Mucosa of rectum (tissue), 2 donors: Measurements from ENCODE around the gene NR3C1.

Experiments
- H3K27ac ChIP-seq, 2 donors: one replicate each; pipeline ENCODE4 v1.7.0; 2013; ENCODE audit warnings: inconsistent platforms in 2 of 2, low read depth in 2 of 2, low read length in 2 of 2
- H3K27me3 ChIP-seq, 2 donors: one replicate each; pipeline ENCODE4 v1.7.0; 2013; ENCODE audit warnings: low read length in 2 of 2; ENCODE audit not compliant: control insufficient read depth in 2 of 2, insufficient read depth in 2 of 2
- H3K36me3 ChIP-seq, 2 donors: one replicate each; pipeline ENCODE4 v1.7.0; 2013; ENCODE audit warnings: low read length in 2 of 2; ENCODE audit not compliant: control insufficient read depth in 2 of 2, insufficient read depth in 2 of 2
- H3K4me1 ChIP-seq, 2 donors: one replicate each; pipeline ENCODE4 v1.7.0; 2013; ENCODE audit warnings: low read length in 2 of 2, mild to moderate bottlenecking in 1 of 2; ENCODE audit not compliant: control insufficient read depth in 2 of 2, insufficient read depth in 2 of 2
- H3K4me3 ChIP-seq, 2 donors: one replicate each; pipeline ENCODE4 v1.7.0; 2013; ENCODE audit warnings: low read length in 2 of 2
- H3K9ac ChIP-seq, 2 donors: one replicate each; pipeline ENCODE4 v1.7.0; 2013; ENCODE audit warnings: low read length in 2 of 2, low read depth in 1 of 2, mild to moderate bottlenecking in 1 of 2
- H3K9me3 ChIP-seq, 2 donors: one replicate each; pipeline ENCODE4 v1.7.0; 2013; ENCODE audit warnings: low read length in 2 of 2; ENCODE audit not compliant: control insufficient read depth in 2 of 2
- donor health status: healthy.
- donor health status: Normal muscosa, but diverticular disease.

The NR3C1 gene

DNA sequence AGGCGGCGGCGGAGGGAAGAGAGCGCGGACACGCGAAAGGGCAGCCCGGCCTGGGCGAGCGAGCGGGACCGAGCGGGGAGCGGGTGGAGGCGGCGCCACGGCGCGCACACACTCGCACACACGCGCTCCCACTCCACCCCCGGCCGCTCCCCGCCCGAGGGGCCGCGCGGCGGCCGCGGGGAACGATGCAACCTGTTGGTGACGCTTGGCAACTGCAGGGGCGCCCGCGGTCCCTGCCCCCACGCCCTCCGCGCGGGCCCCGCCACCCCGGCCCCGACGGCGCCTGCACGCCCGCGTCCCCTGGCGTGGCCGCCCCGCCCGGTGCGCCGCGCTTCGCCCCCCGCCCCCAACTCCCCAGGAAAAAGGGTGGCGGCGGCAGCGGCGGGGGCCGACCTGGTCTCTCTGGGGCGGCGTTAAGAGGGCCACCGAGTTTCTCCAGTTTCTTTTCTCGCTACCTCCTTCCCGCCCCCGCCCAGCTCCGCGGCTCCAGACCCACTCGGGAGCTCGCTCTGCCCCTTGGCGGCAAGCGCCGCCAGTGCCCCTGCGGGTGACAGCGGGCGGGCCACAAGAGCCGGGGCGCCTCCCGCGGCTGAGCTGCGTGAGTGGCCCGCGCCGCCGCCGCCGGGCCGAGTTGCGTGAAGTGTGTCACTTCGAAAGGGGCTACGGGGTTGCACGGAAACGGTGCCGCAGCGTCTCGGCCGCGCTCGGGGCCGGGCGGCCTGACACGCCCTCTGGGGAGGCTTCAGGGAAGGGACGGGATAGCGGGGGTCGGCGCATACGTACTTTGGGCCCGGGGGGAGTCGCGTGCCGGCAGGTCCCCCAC lies at the start of gene NR3C1:
Gene NR3C1 (minus strand): TSS at position 94 of the 823 bp plus-strand sequence. CDS start 2,847 bp downstream, outside the sequence.
- H3K27ac ChIP-seq: peak within 1 kb of the TSS; percentile 95 to 98
- H3K4me1 ChIP-seq: peaks cover 8 to 12% of the 10 kb centered on the region in 2 donors
- H3K36me3 ChIP-seq: peaks cover 6 to 8% of the 10 kb centered on the region in 2 donors
- no peaks in the 10 kb centered on the region for H3K9me3 ChIP-seq
- H3K9ac ChIP-seq: peak within 1 kb of the TSS; percentile 84 to 89
- peaks cover 0 to 4% of the 10 kb centered on the region in 2 donors for H3K27me3 ChIP-seq
- H3K4me3 ChIP-seq: peak within 1 kb of the TSS; percentile 91 to 94

- no peaks in the 10 kb centered on the region for H3K4me1 ChIP-seq
- H3K9me3 ChIP-seq: no peaks in the 10 kb centered on the region
Observed at GRCh38 chr5:143449772-143450171, 46.3 kb upstream of the NR3C1 start.

DNA sequence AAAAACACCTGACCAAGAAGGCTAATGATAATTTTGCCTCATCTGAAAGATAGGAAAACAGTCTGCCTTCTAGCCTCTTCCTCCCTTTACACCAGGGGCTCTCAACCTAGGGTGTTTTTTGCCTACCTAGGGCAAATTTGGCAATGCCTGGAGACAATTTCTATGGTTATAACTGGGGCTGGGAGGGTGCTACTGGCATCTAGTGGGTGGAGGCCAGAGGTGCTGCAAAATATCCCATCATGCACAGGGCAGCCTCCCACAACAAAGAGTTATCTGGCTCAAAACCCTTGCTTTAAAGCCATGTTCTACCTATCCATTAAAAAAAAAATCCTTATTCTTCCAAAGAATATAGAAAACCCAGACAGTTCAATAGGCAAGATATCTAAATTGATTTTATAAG lies 45.0 kb upstream of the NR3C1 start:
- no peaks in the 10 kb centered on the region for H3K4me1 ChIP-seq
- H3K27ac ChIP-seq: no peak overlapping the region
- no peaks in the 10 kb centered on the region for H3K9me3 ChIP-seq
- no peak overlapping the region for H3K4me3 ChIP-seq
- no peak overlapping the region for H3K9ac ChIP-seq
- no peaks in the 10 kb centered on the region for H3K36me3 ChIP-seq
- H3K27me3 ChIP-seq: no peaks in the 10 kb centered on the region

More at GRCh38 chr5:143449772-143450171, 46.3 kb upstream of the NR3C1 start:
- no peak overlapping the region for H3K27ac ChIP-seq
- H3K9ac ChIP-seq: no peak overlapping the region
- no peaks in the 10 kb centered on the region for H3K36me3 ChIP-seq
- no peaks in the 10 kb centered on the region for H3K27me3 ChIP-seq
- no peak overlapping the region for H3K4me3 ChIP-seq

DNA sequence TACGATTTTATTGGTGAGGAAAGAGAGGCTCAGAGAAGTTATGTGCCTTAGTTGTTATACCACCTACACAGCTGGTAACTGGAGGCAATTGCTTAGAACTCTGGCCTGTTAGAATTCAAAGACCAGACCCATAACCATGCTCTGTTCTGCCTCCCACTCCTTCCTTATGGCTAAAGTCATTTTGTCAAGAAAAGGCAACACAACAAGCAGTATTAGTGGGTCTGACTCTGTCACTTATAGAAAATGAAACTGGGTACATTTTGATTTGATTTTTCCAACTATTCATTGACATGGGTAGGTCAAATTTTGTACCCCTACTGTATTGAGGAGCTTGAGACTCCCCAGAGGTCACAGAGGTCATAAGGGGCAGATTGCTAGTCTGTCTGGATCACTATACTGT lies 44.5 kb upstream of the NR3C1 start:
- no peaks in the 10 kb centered on the region for H3K9me3 ChIP-seq
- no peak overlapping the region for H3K4me3 ChIP-seq
- no peaks in the 10 kb centered on the region for H3K4me1 ChIP-seq
- no peaks in the 10 kb centered on the region for H3K27me3 ChIP-seq
- no peak overlapping the region for H3K27ac ChIP-seq
- no peaks in the 10 kb centered on the region for H3K36me3 ChIP-seq
- H3K9ac ChIP-seq: no peak overlapping the region

DNA sequence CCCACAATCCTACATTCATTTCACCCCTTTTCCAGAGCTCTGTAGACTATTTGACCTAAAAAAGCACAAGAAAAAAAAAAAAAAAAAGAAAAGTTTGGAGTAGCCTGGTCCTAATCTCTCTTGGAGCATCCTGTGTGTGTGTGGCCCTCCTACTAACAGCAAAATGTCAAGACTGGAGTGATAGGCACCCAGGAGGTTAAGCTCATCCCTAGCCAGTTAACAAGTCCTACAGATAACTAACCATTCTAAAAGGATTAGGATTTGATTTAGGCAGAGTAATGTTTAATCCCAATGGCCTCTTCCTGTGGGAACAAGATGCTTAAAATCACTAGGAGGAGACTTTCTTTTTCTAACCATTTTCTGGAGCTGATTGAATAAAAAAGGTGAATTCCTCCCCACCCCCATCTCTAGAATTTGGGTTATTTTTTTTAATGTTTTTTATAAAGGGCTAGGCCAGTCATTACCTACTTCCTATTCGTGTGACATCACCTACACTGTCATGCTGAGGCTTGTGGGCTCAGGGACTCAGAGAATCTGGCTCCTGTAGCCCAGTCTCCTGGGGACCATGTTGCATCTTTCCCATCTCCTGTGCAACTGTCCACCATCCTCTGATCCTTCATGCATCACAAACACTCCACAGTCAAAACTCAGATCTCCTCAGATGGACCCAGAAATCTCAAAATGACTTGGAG lies 43.2 kb upstream of the NR3C1 start:
- H3K9ac ChIP-seq: no peak overlapping the region
- H3K27ac ChIP-seq: no peak overlapping the region
- no peaks in the 10 kb centered on the region for H3K36me3 ChIP-seq
- no peaks in the 10 kb centered on the region for H3K4me1 ChIP-seq
- no peaks in the 10 kb centered on the region for H3K27me3 ChIP-seq
- no peak overlapping the region for H3K4me3 ChIP-seq
- no peaks in the 10 kb centered on the region for H3K9me3 ChIP-seq

- Histone ChIP-seq H3K9ac (no peak overlapping the region), H3K9me3 (no peaks in the 10 kb centered on the region), H3K27me3 (no peaks in the 10 kb centered on the region), H3K36me3 (no peaks in the 10 kb centered on the region), H3K4me1 (no peaks in the 10 kb centered on the region), H3K4me3 (no peak overlapping the region), H3K27ac (no peak overlapping the region)
Observed at GRCh38 chr5:143445776-143446175, 42.3 kb upstream of the NR3C1 start.

DNA sequence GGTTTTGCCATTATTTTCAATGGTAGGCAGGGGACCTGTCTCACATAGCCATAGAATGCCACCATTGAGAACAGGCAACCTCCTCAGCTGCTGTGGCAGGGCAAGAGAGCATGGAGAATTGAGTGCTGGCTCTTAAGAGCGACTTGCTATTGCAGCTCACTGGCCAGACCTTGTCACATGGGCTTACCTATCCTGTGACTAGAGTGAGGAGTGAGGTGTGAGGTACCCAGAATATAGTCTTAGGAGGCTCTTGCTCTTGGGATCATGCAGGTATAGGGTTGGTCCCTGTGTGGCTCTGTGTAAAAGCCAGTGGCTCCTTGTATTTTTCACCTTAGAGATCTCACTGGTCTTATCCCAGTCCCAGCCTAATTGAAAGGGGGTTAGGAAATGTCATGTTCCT lies 39.8 kb upstream of the NR3C1 start:
- no peaks in the 10 kb centered on the region for H3K27me3 ChIP-seq
- no peaks in the 10 kb centered on the region for H3K4me1 ChIP-seq
- H3K36me3 ChIP-seq: no peaks in the 10 kb centered on the region
- no peaks in the 10 kb centered on the region for H3K9me3 ChIP-seq
- H3K27ac ChIP-seq: no peak overlapping the region
- H3K9ac ChIP-seq: no peak overlapping the region
- H3K4me3 ChIP-seq: no peak overlapping the region

- H3K27ac ChIP-seq: no peak overlapping the region
- H3K9ac ChIP-seq: no peak overlapping the region
- H3K27me3 ChIP-seq: peaks cover 0 to 2% of the 10 kb centered on the region in 2 donors
- no peaks in the 10 kb centered on the region for H3K9me3 ChIP-seq
- no peak overlapping the region for H3K4me3 ChIP-seq
- H3K36me3 ChIP-seq: no peaks in the 10 kb centered on the region
- H3K4me1 ChIP-seq: no peaks in the 10 kb centered on the region
Observed at GRCh38 chr5:143442385-143442784, 38.9 kb upstream of the NR3C1 start.

GRCh38 chr5:143440448-143441115 lies 37.1 kb upstream of the NR3C1 start:
- peaks cover 0 to 2% of the 10 kb centered on the region in 2 donors for H3K27me3 ChIP-seq
- H3K27ac ChIP-seq: no peak overlapping the region
- no peak overlapping the region for H3K9ac ChIP-seq
- no peaks in the 10 kb centered on the region for H3K4me1 ChIP-seq
- H3K4me3 ChIP-seq: no peak overlapping the region
- H3K36me3 ChIP-seq: no peaks in the 10 kb centered on the region
- no peaks in the 10 kb centered on the region for H3K9me3 ChIP-seq
